NB4 (cell line): Measurements from ENCODE around the gene UBE2G1.

Experiments used
- DNase-seq: peaks from one replicate; pipeline ENCODE4 v3.0.0; 2010; ENCODE audit warnings: low read depth
- H3K4me3 ChIP-seq: one replicate; pipeline ENCODE4 v1.5.1; 2011; ENCODE audit warnings: mild to moderate bottlenecking, low read depth, low read length, moderate library complexity
- MYC ChIP-seq: IDR thresholded peaks from 2 replicates; pipeline ENCODE4 v1.6.1; 2011; ENCODE audit warnings: low read depth, low read length
- POLR2A ChIP-seq: IDR thresholded peaks from 2 replicates; pipeline ENCODE4 v1.6.1; 2011; ENCODE audit warnings: mild to moderate bottlenecking; ENCODE audit not compliant: insufficient read length; ENCODE audit errors: extremely low read depth
- TF ChIP-seq, protein P1 (sequence below): IDR thresholded peaks from 2 replicates; pipeline ENCODE4 v1.6.1; 2011; ENCODE audit warnings: low read depth, low read length
- TF ChIP-seq, protein P2 (sequence below): IDR thresholded peaks from one replicate; pipeline ENCODE4 v1.5.1; 2012; ENCODE audit warnings: low read depth, low read length

UBE2G1 gene, protein sequence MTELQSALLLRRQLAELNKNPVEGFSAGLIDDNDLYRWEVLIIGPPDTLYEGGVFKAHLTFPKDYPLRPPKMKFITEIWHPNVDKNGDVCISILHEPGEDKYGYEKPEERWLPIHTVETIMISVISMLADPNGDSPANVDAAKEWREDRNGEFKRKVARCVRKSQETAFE

GRCh38 chr17:4366327-4367063 lies at the start of gene UBE2G1:
Gene UBE2G1 (minus strand): TSS chr17:4366675. CDS start chr17:4366316, 359 bp downstream.
- DNase-seq = peak; percentile 96
- peak; percentile 62 for TF ChIP-seq POLR2A
- TF ChIP-seq, protein P1, sequence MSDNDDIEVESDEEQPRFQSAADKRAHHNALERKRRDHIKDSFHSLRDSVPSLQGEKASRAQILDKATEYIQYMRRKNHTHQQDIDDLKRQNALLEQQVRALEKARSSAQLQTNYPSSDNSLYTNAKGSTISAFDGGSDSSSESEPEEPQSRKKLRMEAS = peak; percentile 18; the same call in 1 of the 2 replicates
- peak; percentile 38; the same call in 1 of the 2 replicates for TF ChIP-seq MYC
- TF ChIP-seq, protein P2, sequence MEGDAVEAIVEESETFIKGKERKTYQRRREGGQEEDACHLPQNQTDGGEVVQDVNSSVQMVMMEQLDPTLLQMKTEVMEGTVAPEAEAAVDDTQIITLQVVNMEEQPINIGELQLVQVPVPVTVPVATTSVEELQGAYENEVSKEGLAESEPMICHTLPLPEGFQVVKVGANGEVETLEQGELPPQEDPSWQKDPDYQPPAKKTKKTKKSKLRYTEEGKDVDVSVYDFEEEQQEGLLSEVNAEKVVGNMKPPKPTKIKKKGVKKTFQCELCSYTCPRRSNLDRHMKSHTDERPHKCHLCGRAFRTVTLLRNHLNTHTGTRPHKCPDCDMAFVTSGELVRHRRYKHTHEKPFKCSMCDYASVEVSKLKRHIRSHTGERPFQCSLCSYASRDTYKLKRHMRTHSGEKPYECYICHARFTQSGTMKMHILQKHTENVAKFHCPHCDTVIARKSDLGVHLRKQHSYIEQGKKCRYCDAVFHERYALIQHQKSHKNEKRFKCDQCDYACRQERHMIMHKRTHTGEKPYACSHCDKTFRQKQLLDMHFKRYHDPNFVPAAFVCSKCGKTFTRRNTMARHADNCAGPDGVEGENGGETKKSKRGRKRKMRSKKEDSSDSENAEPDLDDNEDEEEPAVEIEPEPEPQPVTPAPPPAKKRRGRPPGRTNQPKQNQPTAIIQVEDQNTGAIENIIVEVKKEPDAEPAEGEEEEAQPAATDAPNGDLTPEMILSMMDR = peak; percentile 11
- H3K4me3 ChIP-seq = peak within 1 kb of the TSS; percentile 80

DNA sequence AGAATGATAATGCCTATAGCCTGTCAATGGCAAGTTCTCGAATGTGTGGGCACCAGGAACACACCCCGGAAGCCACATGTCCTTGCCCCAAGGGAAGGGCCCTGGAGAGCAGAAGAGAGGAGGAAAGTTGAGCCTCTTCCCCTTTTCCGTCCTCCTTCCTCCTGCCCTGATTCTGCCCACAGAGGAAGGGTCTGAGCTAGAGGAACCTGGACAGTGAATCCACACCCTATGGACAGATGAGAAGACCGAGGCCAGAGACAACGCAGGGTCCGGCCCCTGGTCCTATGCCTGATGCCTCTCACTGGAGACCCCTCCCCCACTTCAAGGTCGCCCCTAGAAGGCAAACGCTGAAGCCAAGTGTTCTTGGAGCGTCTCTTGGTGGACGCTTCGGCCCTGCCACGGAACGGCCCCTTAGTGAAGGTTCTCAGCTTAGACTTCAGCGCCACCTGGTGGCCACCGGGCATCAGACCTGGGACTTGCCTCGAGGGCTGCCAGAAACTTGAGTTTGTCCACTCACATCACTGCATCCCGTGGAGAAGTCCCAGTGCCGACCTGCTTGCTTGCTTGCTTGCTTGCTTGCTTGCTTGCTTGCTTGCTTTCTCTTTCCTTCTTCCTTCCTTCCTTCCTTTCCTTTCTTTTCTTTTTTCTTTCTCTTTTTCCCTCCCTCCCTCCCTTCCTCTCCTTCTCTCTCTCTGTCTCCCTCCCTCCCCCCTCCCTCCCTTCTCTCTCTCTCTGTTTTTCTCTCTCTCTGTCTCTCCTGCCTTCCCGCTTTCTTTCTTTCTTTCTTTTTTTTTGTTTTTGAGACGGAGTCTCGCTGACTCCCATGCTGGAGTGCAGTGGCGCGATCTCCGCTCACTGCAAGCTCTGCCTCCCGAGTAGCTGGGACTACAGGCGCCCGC lies 46.7 kb upstream of the UBE2G1 start:
- DNase-seq = peak; percentile 89
- no peak for TF ChIP-seq POLR2A
- TF ChIP-seq, protein P2 = peak; percentile 60
- H3K4me3 ChIP-seq = no peak overlapping the region

- no peak for DNase-seq
- TF ChIP-seq, protein P1 = no peak
- TF ChIP-seq POLR2A (no peak), MYC (no peak)
- TF ChIP-seq, protein P2 = no peak
- H3K4me3 ChIP-seq = no peak overlapping the region
These were observed 44.7 kb upstream of the UBE2G1 start for GRCh38 chr17:4411201-4411600.

DNA sequence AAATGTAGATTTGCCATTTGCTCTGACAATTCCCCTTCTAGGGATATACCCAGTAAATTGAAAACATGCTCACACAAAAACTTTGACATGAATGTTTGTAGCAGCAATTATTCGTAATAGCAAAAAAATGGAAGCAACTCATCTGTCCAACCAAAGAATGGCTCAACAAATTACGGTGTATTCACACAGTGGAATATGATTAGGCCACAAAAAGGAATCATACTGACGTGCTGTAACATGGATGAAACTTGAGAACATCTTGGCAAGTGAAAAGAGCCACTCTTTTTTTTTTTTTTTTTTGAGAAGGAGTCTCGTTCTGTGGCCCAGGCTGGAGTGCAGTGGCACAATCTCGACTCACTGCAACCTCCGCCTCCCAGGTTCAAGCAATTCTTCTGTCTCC lies 43.2 kb upstream of the UBE2G1 start:
- TF ChIP-seq MYC (no peak), POLR2A (no peak)
- TF ChIP-seq, protein P2 = no peak
- TF ChIP-seq, protein P1 = no peak
- no peak for DNase-seq
- no peak overlapping the region for H3K4me3 ChIP-seq

GRCh38 chr17:4407851-4408250 lies 41.4 kb upstream of the UBE2G1 start:
- no peak for DNase-seq
- TF ChIP-seq MYC (no peak), POLR2A (no peak)
- TF ChIP-seq, protein P1 = no peak
- TF ChIP-seq, protein P2 = no peak
- no peak overlapping the region for H3K4me3 ChIP-seq
